H9 (cell line): ENCODE measurements around the gene AGAP3. TPM values are rescaled to one million over a fixed set of nuclear protein-coding genes. Genes with fewer than 3 reads are reported as not detected.

Source experiments
- DNase-seq: peaks from one replicate; pipeline ENCODE4 v3.0.0-alpha.2; 2017
- H2AFZ ChIP-seq: one replicate; pipeline ENCODE4 v1.6.1; 2013; ENCODE audit warnings: mild to moderate bottlenecking, low read length, control low read depth, moderate library complexity
- H2AK5ac ChIP-seq: 2 replicates; pipeline ENCODE4 v1.6.1; 2013; ENCODE audit warnings: low read length, control low read depth, mixed read lengths; ENCODE audit not compliant: insufficient read length
- H2BK120ac ChIP-seq: one replicate; pipeline ENCODE4 v1.6.1; 2013; ENCODE audit warnings: low read depth, mild to moderate bottlenecking, low read length, control low read depth, inconsistent platforms; ENCODE audit not compliant: poor library complexity, severe bottlenecking
- H2BK12ac ChIP-seq: 2 replicates; pipeline ENCODE4 v1.6.1; 2013; ENCODE audit warnings: low read length, control low read depth, mixed read lengths, low read depth; ENCODE audit not compliant: insufficient read length
- H2BK15ac ChIP-seq: 2 replicates; pipeline ENCODE4 v1.6.1; 2013; ENCODE audit warnings: low read depth, low read length, control low read depth
- H2BK20ac ChIP-seq: one replicate; pipeline ENCODE4 v1.6.1; 2013; ENCODE audit warnings: low read depth, mild to moderate bottlenecking, low read length, control low read depth, inconsistent platforms; ENCODE audit not compliant: poor library complexity, severe bottlenecking
- H2BK5ac ChIP-seq: 2 replicates; pipeline ENCODE4 v1.6.1; 2013; ENCODE audit warnings: low read length, control low read depth, mixed read lengths; ENCODE audit not compliant: insufficient read length
- H3K14ac ChIP-seq: 2 replicates; pipeline ENCODE4 v1.6.1; 2013; ENCODE audit warnings: low read length, control low read depth; ENCODE audit not compliant: insufficient read depth
- H3K18ac ChIP-seq: 2 replicates; pipeline ENCODE4 v1.6.1; 2013; ENCODE audit warnings: low read depth, mild to moderate bottlenecking, mixed read lengths, low read length, control low read depth; ENCODE audit not compliant: insufficient read length
- H3K23ac ChIP-seq: 2 replicates; pipeline ENCODE4 v1.6.1; 2013; ENCODE audit warnings: low read length, control low read depth, mixed read lengths, low read depth; ENCODE audit not compliant: insufficient read length
- H3K23me2 ChIP-seq: 2 replicates; pipeline ENCODE4 v1.6.1; 2013; ENCODE audit warnings: low read depth, mild to moderate bottlenecking, mixed read lengths, low read length, control low read depth; ENCODE audit not compliant: insufficient read length, poor library complexity, severe bottlenecking
- H3K27ac ChIP-seq: 2 replicates; pipeline ENCODE4 v1.5.1; 2013; ENCODE audit warnings: low read length, control low read depth, mixed read lengths, low read depth; ENCODE audit not compliant: insufficient read length
- H3K27me3 ChIP-seq: 2 replicates; pipeline ENCODE4 v1.6.1; 2013; ENCODE audit warnings: low read length, control low read depth, inconsistent platforms; ENCODE audit not compliant: insufficient read depth
- H3K4ac ChIP-seq: 2 replicates; pipeline ENCODE4 v1.6.1; 2013; ENCODE audit warnings: low read depth, mild to moderate bottlenecking, control low read depth, inconsistent platforms, low read length, moderate library complexity
- H3K4me1 ChIP-seq: 2 replicates; pipeline ENCODE4 v1.6.1; 2013; ENCODE audit warnings: low read length, control low read depth, inconsistent platforms; ENCODE audit not compliant: insufficient read depth
- H3K4me2 ChIP-seq: 2 replicates; pipeline ENCODE4 v1.6.1; 2013; ENCODE audit warnings: low read length, control low read depth, mixed read lengths; ENCODE audit not compliant: insufficient read length, insufficient read depth
- H3K56ac ChIP-seq: 2 replicates; pipeline ENCODE4 v1.6.1; 2013; ENCODE audit warnings: low read depth, mild to moderate bottlenecking, mixed read lengths, low read length, control low read depth; ENCODE audit not compliant: insufficient read length
- H3K79me1 ChIP-seq: 2 replicates; pipeline ENCODE4 v1.6.1; 2013; ENCODE audit warnings: low read depth, mild to moderate bottlenecking, moderate library complexity, low read length, control low read depth, inconsistent platforms; ENCODE audit not compliant: insufficient read depth, poor library complexity, severe bottlenecking
- H3K79me2 ChIP-seq: 2 replicates; pipeline ENCODE4 v1.6.1; 2013; ENCODE audit warnings: low read length, control low read depth, inconsistent platforms; ENCODE audit not compliant: insufficient read depth
- H3K9ac ChIP-seq: 2 replicates; pipeline ENCODE4 v1.6.1; 2013; ENCODE audit warnings: low read length, control low read depth, mixed read lengths; ENCODE audit not compliant: insufficient read length; ENCODE audit errors: extremely low read depth
- H3K9me3 ChIP-seq: one replicate; pipeline ENCODE4 v1.6.1; 2013; ENCODE audit warnings: low read depth, low read length, inconsistent platforms; ENCODE audit not compliant: control insufficient read depth
- H3T11ph ChIP-seq: one replicate; pipeline ENCODE4 v1.6.1; 2013; ENCODE audit warnings: mild to moderate bottlenecking, low read length, control low read depth, inconsistent platforms
- H4K20me1 ChIP-seq: one replicate; pipeline ENCODE4 v1.6.1; 2013; ENCODE audit not compliant: control insufficient read depth, insufficient read length, insufficient read depth
- H4K5ac ChIP-seq: 2 replicates; pipeline ENCODE4 v1.6.1; 2013; ENCODE audit warnings: low read depth, mild to moderate bottlenecking, mixed read lengths, low read length, control low read depth; ENCODE audit not compliant: insufficient read length
- H4K8ac ChIP-seq: replicated peaks from 2 replicates; pipeline ENCODE4 v1.6.1; 2013; ENCODE audit warnings: low read length, control low read depth, mixed read lengths, low read depth; ENCODE audit not compliant: insufficient read length
- H4K91ac ChIP-seq: 2 replicates; pipeline ENCODE4 v1.6.1; 2013; ENCODE audit warnings: low read depth, mild to moderate bottlenecking, moderate library complexity, mixed read lengths, low read length, control low read depth; ENCODE audit not compliant: insufficient read length
- H3K27ac Mint-ChIP-seq, 3 experiments: 2 replicates in 2 of 3; 3 replicates in 1 of 3; pipeline ENCODE4 v1.8.0; 2020 to 2021; ENCODE audit warnings: mixed read lengths in 3 of 3, mild to moderate bottlenecking in 1 of 3, moderate library complexity in 1 of 3
- H3K27me3 Mint-ChIP-seq: 2 replicates; pipeline ENCODE4 v1.8.0; 2021; ENCODE audit warnings: low read depth, mild to moderate bottlenecking, moderate library complexity, mixed read lengths
- H3K36me3 Mint-ChIP-seq, 3 experiments: 2 replicates in 2 of 3; 3 replicates in 1 of 3; pipeline ENCODE4 v1.8.0; 2020 to 2021; ENCODE audit warnings: low read depth in 3 of 3, mixed read lengths in 3 of 3; ENCODE audit not compliant: insufficient read depth in 1 of 3
- H3K4me1 Mint-ChIP-seq, 2 experiments: 2 replicates each; pipeline ENCODE4 v1.8.0; 2020; ENCODE audit warnings: mixed read lengths in 2 of 2
- H3K4me3 Mint-ChIP-seq, 2 experiments: 2 replicates in 1 of 2; 3 replicates in 1 of 2; pipeline ENCODE4 v1.8.0; 2020 to 2021; ENCODE audit warnings: mild to moderate bottlenecking in 2 of 2, mixed read lengths in 2 of 2, moderate library complexity in 1 of 2
- H3K9me3 Mint-ChIP-seq, 2 experiments: 2 replicates in 1 of 2; 3 replicates in 1 of 2; pipeline ENCODE4 v1.8.0; 2020; ENCODE audit warnings: mild to moderate bottlenecking in 2 of 2, mixed read lengths in 2 of 2, moderate library complexity in 1 of 2
- WGBS: extraction: QIAGEN DNeasy Blood & Tissue Kit; methylation state at CpG from one replicate; pipeline ENCODE4 v1.1.7; 2013; ENCODE audit warnings: missing lambda C conversion rate, low lambda C conversion rate, mixed read lengths; ENCODE audit not compliant: insufficient read length; ENCODE audit errors: extremely low coverage; 5-methylcytosine and 5-hydroxymethylcytosine counted together
- total RNA-seq: library from RNA; stranded (reverse); gene quantifications from 2 replicates; pipeline ENCODE4 v1.2.1, GENCODE V29; 2021
- TF ChIP-seq, protein P1 (sequence below): fragments of 200-600 bp; sonication (generic); conservative IDR thresholded peaks from 3 replicates; pipeline ENCODE4 v1.8.0; 2021; ENCODE audit warnings: antibody characterized with exemption, mild to moderate bottlenecking

AGAP3 gene
- total RNA-seq, 1 experiment from 2014 or later, result 97.7 TPM

DNA sequence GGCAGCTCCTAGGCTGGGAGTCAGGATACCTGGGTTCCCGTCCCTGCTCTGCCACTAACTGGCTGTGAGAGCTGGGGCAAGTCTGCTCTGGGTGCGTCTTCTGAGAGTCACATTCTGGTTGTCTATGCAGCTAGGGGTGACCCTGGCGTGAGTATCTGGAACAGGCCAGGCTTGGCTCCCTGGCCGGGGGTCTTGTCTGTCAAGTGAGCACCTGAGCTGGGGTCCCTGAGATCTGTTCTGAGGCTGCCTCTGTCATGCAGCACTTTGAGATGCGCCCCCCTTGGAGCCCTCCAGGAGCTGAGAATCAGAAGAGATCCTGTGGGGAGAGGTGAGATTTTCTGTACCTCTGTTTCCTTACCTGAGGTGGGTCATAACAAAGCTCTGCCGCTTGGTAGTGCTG, 7.5 kb downstream of the AGAP3 start:
- peaks cover 27% of the 10 kb centered on the region for H3K79me2 ChIP-seq
- H2BK12ac ChIP-seq, result no peak overlapping the region
- H3K4me1 ChIP-seq, result no peaks in the 10 kb centered on the region
- H4K20me1 ChIP-seq, result no peaks in the 10 kb centered on the region
- H2BK15ac ChIP-seq, result no peak overlapping the region
- Mint-ChIP-seq H3K4me1 (peaks cover 25 to 29% of the 10 kb centered on the region in 2 experiments), H3K27ac (no peak overlapping the region), H3K27me3 (peaks cover 3% of the 10 kb centered on the region), H3K36me3 (peaks cover 0 to 35% (median 10%) of the 10 kb centered on the region in 3 experiments; a peak in 5 of 7 replicates), H3K4me3 (no peak overlapping the region), H3K9me3 (no peaks in the 10 kb centered on the region)
- no peak overlapping the region for H2AK5ac ChIP-seq
- H4K8ac ChIP-seq, result no peak overlapping the region
- no peak overlapping the region for H2BK5ac ChIP-seq
- no peak overlapping the region for H4K5ac ChIP-seq
- H3K23ac ChIP-seq, result no peak overlapping the region
- no peak overlapping the region for H2AFZ ChIP-seq
- H3K18ac ChIP-seq, result no peak overlapping the region
- TF ChIP-seq, protein P1, sequence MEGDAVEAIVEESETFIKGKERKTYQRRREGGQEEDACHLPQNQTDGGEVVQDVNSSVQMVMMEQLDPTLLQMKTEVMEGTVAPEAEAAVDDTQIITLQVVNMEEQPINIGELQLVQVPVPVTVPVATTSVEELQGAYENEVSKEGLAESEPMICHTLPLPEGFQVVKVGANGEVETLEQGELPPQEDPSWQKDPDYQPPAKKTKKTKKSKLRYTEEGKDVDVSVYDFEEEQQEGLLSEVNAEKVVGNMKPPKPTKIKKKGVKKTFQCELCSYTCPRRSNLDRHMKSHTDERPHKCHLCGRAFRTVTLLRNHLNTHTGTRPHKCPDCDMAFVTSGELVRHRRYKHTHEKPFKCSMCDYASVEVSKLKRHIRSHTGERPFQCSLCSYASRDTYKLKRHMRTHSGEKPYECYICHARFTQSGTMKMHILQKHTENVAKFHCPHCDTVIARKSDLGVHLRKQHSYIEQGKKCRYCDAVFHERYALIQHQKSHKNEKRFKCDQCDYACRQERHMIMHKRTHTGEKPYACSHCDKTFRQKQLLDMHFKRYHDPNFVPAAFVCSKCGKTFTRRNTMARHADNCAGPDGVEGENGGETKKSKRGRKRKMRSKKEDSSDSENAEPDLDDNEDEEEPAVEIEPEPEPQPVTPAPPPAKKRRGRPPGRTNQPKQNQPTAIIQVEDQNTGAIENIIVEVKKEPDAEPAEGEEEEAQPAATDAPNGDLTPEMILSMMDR, result no peak
- no peak overlapping the region for H4K91ac ChIP-seq
- DNase-seq, result no peak
- no peak overlapping the region for H3K27ac ChIP-seq
- no peak overlapping the region for H3T11ph ChIP-seq
- no peak overlapping the region for H3K56ac ChIP-seq
- H3K79me1 ChIP-seq, result peaks cover 7% of the 10 kb centered on the region
- H3K14ac ChIP-seq, result no peak overlapping the region
- H3K27me3 ChIP-seq, result no peaks in the 10 kb centered on the region
- H2BK20ac ChIP-seq, result no peak overlapping the region
- no peak overlapping the region for H3K9ac ChIP-seq
- no peak overlapping the region for H3K4me2 ChIP-seq
- no CpG with 5 or more reads among the region's 6 CpGs for WGBS
- H3K4ac ChIP-seq, result no peak overlapping the region
- H3K23me2 ChIP-seq, result no peaks in the 10 kb centered on the region
- no peak overlapping the region for H2BK120ac ChIP-seq
- no peaks in the 10 kb centered on the region for H3K9me3 ChIP-seq
